T-helper 1 cell treated with Interleukin-12 subunit alpha and Interleukin-12 subunit beta and Interleukin-4 antibody, amounts not matched to agents 30 μg/mL and 1 μg/mL, for 36 hours (primary cell): ENCODE measurements around the gene NRP2.

Experiments
- H3K27ac Mint-ChIP-seq: one replicate; pipeline ENCODE4 v1.8.0; 2021; ENCODE audit warnings: mild to moderate bottlenecking, mixed read lengths
- H3K27me3 Mint-ChIP-seq: one replicate; pipeline ENCODE4 v1.8.0; 2021; ENCODE audit warnings: low read depth, mixed read lengths
- H3K36me3 Mint-ChIP-seq: one replicate; pipeline ENCODE4 v1.8.0; 2021; ENCODE audit warnings: low read depth, mixed read lengths
- H3K4me1 Mint-ChIP-seq: one replicate; pipeline ENCODE4 v1.8.0; 2021; ENCODE audit warnings: low read depth, mixed read lengths
- H3K4me3 Mint-ChIP-seq: one replicate; pipeline ENCODE4 v1.8.0; 2021; ENCODE audit warnings: mild to moderate bottlenecking, moderate library complexity, mixed read lengths
- H3K9me3 Mint-ChIP-seq: one replicate; pipeline ENCODE4 v1.8.0; 2021; ENCODE audit warnings: mixed read lengths

The NRP2 gene

DNA sequence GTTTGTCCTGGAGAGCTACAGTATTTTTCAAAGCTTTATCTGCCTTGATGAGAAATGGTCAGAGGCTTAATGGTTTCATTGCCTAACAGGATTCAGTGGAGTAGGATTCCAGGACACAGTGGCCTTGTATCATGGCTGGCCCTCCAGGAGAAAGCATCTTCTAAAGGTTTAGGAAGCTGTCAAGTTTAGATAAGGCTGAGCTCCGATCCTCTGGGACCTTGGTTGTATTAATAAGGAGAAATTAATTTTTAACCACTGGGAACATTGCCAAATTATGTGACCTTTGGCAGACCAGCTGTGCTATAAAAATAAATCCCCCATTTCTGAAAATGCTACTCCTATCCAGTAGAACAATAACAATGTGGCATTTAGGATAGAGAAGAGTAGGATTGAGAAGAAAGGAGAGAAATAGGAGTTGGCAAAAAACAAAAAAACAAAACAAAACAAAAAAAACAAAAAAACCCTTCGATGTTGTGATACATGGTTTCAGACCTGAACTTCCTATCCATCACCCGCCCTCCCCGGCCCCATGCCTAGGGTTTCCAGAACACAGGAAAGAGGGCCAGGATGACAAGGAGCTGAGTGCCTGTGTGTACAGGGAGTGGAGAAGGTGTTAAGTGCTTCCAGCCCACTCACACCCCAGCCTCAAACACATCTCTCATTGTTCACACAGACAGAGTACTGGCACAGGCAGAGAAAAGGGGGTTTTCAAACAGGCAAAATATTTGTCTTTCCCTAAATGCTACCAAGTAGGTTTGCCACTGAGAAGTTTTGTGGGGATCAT is 6.3 kb downstream of the NRP2 start:
- no peak overlapping the region for H3K4me3 Mint-ChIP-seq
- peaks cover 15% of the 10 kb centered on the region for H3K4me1 Mint-ChIP-seq
- no peaks in the 10 kb centered on the region for H3K9me3 Mint-ChIP-seq
- no peak overlapping the region for H3K27ac Mint-ChIP-seq
- H3K36me3 Mint-ChIP-seq = no peaks in the 10 kb centered on the region
- peaks cover 67% of the 10 kb centered on the region for H3K27me3 Mint-ChIP-seq

DNA sequence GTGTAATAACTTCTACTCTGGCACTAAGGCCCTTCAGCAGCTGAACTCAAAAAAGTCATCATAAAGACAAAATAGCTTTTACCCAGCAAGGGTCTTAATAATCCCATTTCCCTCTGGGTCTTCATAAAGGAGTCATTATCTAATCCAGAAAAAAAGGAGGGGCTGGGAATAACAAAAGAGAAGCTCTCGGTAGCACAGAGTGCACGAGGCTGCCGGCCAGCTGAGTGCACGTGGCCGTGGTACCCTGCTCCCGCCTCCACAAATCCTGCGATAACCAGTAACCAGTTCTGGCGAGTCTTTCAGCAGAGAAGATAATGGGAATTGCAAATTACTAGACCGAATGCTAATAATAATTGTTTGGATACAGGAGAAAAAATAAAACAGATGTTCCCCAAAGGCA is 7.5 kb downstream of the NRP2 start:
- Mint-ChIP-seq H3K4me1 (peaks cover 8% of the 10 kb centered on the region), H3K9me3 (no peaks in the 10 kb centered on the region), H3K27ac (no peak overlapping the region), H3K27me3 (peaks cover 60% of the 10 kb centered on the region), H3K36me3 (no peaks in the 10 kb centered on the region), H3K4me3 (no peak overlapping the region)

DNA sequence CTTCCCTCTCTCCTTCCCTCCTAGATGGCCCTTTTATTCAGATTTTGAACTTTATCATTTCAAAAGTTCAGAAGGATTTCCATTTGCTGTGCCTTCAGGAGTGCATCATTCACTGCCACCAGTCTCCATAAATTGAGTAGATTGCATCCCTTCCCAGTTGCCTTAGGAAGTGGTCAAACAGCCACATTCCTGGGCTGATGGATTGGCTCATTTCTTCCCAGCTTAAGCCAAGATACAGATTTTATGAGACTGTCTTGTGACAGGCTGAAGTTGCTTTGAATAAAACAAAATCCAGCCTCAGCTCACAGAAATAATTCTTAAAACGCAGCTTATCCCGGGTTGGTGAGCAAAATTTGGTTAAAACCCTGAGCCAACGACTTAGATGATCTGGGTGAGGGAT is 9.8 kb downstream of the NRP2 start:
- Mint-ChIP-seq H3K27ac (no peak overlapping the region), H3K9me3 (no peaks in the 10 kb centered on the region), H3K4me1 (peaks cover 1% of the 10 kb centered on the region), H3K4me3 (no peak overlapping the region), H3K36me3 (no peaks in the 10 kb centered on the region), H3K27me3 (peaks cover 38% of the 10 kb centered on the region)

DNA sequence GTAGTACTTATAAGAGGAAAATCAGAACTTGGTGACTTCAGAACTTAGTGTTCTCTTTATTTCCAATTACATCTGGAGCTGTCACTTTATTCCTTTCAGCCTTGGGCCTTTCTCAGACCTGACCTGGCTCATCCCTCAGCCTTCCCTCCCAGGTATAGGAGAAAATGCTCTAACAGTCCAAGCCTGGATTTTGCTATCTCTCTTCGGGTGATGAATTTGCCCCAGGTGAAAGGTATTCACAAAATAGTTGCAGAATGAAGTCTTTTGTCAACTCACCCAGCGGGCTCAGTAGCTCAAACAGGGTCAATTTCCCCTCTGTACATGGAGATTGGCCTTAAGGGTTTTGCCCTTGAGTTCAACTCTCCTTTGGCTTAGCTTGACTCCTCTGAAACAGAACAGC is 12.0 kb downstream of the NRP2 start:
- Mint-ChIP-seq H3K27me3 (peaks cover 23% of the 10 kb centered on the region), H3K4me3 (no peak overlapping the region), H3K27ac (no peak overlapping the region), H3K9me3 (no peaks in the 10 kb centered on the region), H3K4me1 (peaks cover 4% of the 10 kb centered on the region), H3K36me3 (peaks cover 4% of the 10 kb centered on the region)

DNA sequence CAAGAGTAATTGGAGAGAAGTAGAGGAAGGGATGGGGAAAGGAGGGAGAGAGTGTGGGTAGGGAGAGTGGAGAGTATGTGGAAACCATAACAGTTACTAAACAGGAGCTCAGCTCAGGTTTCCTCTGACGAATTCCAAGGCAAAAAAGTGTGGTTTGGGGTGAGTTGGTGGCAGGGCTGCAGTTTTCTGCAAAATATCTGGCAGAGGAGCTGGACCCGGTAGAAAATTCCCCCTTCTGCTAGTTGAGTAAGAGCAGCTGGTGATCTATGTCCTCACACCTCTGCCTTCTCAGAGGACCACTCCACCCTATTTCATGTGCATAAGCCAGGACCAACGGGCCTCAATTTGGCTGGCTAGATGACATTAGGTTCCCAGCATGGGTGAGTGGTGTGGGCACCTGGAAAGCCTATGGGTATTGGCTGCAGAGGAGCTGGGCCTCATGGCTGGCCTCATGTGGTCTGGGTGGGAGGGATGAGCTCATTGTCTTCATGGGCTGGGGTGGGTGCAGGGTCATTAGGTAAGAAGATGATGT is 13.2 kb downstream of the NRP2 start:
- peaks cover 4% of the 10 kb centered on the region for H3K36me3 Mint-ChIP-seq
- H3K27ac Mint-ChIP-seq = no peak overlapping the region
- peaks cover 11% of the 10 kb centered on the region for H3K4me1 Mint-ChIP-seq

DNA sequence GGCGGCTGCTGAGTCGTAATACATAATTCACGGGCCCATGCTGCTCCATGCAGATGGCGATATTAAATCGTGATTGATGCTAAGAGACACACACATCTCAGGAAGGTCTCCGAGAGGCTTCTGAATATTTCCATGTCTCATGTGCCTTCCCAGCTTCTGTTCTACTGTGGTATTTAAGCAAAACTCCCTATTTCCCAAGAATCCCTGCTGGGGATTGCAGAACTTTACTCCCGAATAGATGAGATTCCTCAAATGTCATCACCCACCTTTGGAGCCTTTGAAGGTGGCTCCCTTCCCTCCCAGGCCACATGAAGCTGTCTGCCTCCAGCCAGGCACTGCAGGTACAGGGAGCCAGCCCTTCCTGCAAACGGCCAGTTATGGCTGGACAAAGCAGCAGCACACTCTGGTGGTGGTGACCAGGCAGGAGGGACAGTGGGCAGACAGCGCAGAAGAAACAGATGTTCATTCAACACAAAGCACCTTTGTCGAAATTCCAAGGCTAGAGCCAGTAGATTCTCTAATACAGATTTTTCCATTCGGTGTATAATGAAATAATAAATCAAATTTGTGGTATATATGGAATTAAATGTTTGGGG is 14.1 kb downstream of the NRP2 start:
- H3K27ac Mint-ChIP-seq = no peak overlapping the region
- H3K4me3 Mint-ChIP-seq = no peak overlapping the region
- peaks cover 14% of the 10 kb centered on the region for H3K27me3 Mint-ChIP-seq
- peaks cover 6% of the 10 kb centered on the region for H3K36me3 Mint-ChIP-seq
- H3K9me3 Mint-ChIP-seq = no peaks in the 10 kb centered on the region
- peaks cover 11% of the 10 kb centered on the region for H3K4me1 Mint-ChIP-seq

More for the DNA sequence above, 13.2 kb downstream of the NRP2 start:
- H3K27me3 Mint-ChIP-seq = peaks cover 20% of the 10 kb centered on the region
- H3K9me3 Mint-ChIP-seq = no peaks in the 10 kb centered on the region
- no peak overlapping the region for H3K4me3 Mint-ChIP-seq

DNA sequence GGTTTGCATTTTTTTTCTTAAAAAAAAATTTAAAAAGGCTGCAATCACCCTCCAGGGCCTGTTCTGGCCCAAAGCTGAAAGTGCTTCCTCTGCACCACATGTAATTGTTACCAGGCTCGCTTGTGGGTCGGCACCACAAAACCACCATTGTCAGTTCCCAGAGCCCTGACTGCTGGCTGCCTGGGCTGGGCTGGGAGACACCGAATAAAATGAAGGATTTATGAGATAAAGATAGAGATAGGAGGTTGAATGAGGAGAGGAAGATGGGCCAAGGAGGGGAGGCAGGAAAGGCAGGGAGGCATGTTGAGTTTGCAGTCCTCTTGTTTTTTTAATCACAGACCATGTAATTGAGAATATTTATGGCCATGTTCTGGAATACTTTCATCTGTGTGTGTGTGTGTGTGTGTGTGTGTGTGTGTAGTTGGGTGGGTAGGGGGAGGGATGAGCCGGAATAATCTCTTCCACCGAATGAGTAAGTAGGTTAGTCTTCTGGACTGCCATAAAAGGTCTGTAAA is 14.7 kb downstream of the NRP2 start:
- H3K36me3 Mint-ChIP-seq = peaks cover 6% of the 10 kb centered on the region
- H3K9me3 Mint-ChIP-seq = no peaks in the 10 kb centered on the region
- H3K27me3 Mint-ChIP-seq = peaks cover 9% of the 10 kb centered on the region
- H3K27ac Mint-ChIP-seq = no peak overlapping the region
- H3K4me3 Mint-ChIP-seq = no peak overlapping the region
- peaks cover 11% of the 10 kb centered on the region for H3K4me1 Mint-ChIP-seq

- H3K27ac Mint-ChIP-seq = no peak overlapping the region
- peaks cover 5% of the 10 kb centered on the region for H3K27me3 Mint-ChIP-seq
- H3K36me3 Mint-ChIP-seq = peaks cover 6% of the 10 kb centered on the region
- H3K9me3 Mint-ChIP-seq = no peaks in the 10 kb centered on the region
- no peak overlapping the region for H3K4me3 Mint-ChIP-seq
- peaks cover 16% of the 10 kb centered on the region for H3K4me1 Mint-ChIP-seq
These were observed 16.3 kb downstream of the NRP2 start for GRCh38 chr2:205698286-205699268.

GRCh38 chr2:205699515-205700289 is 17.4 kb downstream of the NRP2 start:
- peaks cover 6% of the 10 kb centered on the region for H3K36me3 Mint-ChIP-seq
- H3K27me3 Mint-ChIP-seq = no peaks in the 10 kb centered on the region
- H3K27ac Mint-ChIP-seq = no peak overlapping the region
- peaks cover 16% of the 10 kb centered on the region for H3K4me1 Mint-ChIP-seq
- no peak overlapping the region for H3K4me3 Mint-ChIP-seq
- no peaks in the 10 kb centered on the region for H3K9me3 Mint-ChIP-seq

DNA sequence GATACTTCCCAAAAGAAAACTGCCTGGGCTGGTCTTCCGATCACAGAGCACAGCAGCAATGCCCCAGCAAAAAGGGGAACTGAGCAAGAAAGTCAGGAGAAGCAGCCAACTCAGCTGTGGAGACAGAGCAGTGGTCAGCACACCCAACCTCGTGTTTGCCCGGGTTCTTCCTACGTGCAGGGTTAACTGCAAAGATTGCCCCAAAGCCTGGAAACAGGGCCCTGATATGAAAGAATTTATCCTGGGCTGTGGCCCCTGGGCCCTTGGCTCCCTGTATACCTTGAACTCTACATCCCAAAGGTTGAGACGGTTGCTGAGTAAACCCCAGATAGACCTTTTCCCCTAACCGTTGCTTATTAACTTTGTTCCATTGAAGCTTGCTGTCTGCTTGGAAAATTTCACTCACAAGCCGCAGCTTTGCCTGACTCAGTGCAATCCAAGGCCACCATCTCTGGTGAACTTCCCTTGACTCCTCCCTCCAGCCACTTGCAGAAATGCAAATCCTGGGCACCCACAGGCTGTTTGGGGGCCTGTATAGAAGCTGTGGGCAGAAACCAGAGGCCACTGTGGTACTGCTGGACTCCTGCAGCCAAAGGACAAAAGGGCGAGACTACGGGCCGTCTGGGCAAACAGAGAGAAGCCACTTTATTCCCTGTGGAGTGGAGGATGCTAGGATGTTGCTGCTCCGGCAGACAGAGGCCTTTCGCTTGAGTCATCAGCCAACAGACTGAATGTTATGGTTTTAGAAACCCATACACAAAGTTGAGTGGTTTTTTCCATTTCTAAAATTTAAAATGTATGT is 18.2 kb downstream of the NRP2 start:
- Mint-ChIP-seq H3K4me3 (no peak overlapping the region), H3K9me3 (no peaks in the 10 kb centered on the region), H3K36me3 (peaks cover 6% of the 10 kb centered on the region), H3K4me1 (peaks cover 16% of the 10 kb centered on the region), H3K27ac (no peak overlapping the region), H3K27me3 (no peaks in the 10 kb centered on the region)

DNA sequence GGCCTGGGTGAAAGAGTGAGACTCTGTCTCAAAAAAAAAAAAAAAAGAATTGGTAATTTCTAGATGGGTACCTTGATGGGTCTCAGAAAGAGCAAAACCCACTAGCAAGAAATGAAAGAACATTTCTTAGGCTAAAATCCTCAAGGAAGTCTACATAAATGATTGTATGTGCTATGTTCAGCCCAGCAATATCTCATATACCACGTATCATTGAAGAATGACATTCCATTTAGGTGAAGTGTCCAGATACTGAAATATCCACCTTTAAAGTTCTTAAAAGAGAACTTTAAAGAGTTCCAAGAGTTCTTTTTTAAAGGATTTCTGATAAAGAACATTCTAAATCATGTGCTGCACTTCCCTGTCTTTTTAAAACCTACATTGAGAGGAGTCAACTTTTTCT is 19.2 kb downstream of the NRP2 start:
- Mint-ChIP-seq H3K9me3 (no peaks in the 10 kb centered on the region), H3K4me3 (no peak overlapping the region), H3K36me3 (peaks cover 6% of the 10 kb centered on the region), H3K27me3 (no peaks in the 10 kb centered on the region), H3K4me1 (peaks cover 22% of the 10 kb centered on the region), H3K27ac (no peak overlapping the region)

- Mint-ChIP-seq H3K27ac (no peak overlapping the region), H3K9me3 (no peaks in the 10 kb centered on the region), H3K4me1 (peaks cover 30% of the 10 kb centered on the region), H3K4me3 (no peak overlapping the region), H3K27me3 (no peaks in the 10 kb centered on the region), H3K36me3 (peaks cover 4% of the 10 kb centered on the region)
These were observed 20.3 kb downstream of the NRP2 start for GRCh38 chr2:205702576-205702975.

DNA sequence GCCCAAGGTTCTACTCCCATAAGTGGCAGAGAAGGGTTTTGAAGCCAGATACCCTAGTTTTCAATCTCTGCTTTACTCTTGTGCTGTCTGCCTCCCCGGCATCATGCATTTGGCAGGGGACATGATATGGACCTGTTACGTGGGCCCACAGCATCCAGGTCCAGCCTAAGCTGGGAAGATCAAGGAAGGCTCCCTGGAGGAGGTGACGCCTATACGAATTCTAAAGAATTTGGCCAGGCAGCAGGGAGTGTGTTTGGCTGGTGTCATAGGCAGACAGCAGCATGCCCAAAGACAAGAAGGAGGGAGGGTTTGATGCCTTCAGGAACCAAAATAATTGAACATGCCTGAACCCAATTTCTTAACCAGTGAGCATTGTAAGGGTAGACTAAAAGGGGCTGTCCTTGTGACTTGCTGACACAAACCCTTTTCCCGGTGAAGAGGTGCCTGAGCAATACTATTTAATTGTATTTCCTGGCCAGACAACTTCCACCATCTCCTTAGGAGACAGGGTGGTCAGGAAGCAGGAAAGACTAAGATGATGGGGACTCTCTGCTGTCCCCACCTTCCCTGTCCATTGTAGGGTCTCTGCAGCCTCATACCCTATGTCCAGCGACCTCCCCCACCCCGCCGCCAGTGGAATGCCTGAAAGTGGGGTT is 21.3 kb downstream of the NRP2 start:
- H3K4me1 Mint-ChIP-seq = peaks cover 30% of the 10 kb centered on the region
- H3K4me3 Mint-ChIP-seq = no peak overlapping the region
- no peaks in the 10 kb centered on the region for H3K9me3 Mint-ChIP-seq
- H3K27me3 Mint-ChIP-seq = no peaks in the 10 kb centered on the region
- H3K36me3 Mint-ChIP-seq = peaks cover 3% of the 10 kb centered on the region
- no peak overlapping the region for H3K27ac Mint-ChIP-seq
